Endothelial cell of hepatic sinusoid (primary cell): ENCODE data around the gene NCEH1.
"Not testable (repeated sequence)": the region's sequence is repeated elsewhere in the genome, so short reads cannot be mapped to it uniquely, and the experiment has no call there.

Experiments used
- in situ Hi-C: cut with HindIII; loops from 2 replicates; pipeline ENCODE4 v1.10.0; 2017; ENCODE audit warnings: low sequenced_read_pairs

NCEH1 gene

DNA sequence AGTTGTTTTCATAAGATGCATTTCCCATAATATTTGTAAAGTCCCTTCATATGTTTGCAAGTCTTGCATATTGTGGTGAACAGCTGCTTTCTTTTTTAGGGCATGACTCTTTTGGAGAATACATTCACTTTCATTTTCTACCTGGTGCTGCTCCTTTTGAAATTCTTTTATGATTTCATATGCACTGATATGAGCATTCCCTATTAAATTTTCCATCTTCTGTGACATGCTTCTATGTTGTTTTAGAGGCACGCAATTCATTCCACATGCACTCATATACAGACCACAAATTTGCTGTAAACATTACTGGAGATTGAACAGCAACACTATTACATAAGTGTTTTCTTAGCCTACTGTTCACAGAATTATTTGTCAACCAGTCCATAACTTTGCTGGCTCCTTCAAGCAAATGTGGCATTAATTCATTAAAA, 94.8 kb downstream of the NCEH1 start:
- in situ Hi-C loops, result no loop called here

DNA sequence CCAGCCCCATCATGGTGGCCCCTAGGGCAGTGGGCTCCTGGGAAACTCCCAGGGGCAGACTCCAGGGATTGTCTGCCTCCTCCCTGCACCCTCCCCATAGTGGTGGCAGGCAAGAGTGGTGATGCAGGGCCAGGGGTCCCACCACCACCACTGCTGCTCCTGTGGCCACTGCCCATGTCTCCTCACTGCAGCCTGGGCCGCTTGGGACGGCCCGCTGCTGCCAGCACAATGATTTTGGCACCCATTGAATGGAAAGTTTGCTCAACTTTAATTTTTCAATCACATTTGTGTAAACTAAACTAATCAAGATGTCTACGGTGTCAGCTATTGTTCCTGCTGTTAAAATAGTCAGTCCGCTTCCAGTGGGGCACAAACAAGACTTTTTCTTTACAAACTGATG, 95.6 kb downstream of the NCEH1 start:
- in situ Hi-C loops, result no loop called here

DNA sequence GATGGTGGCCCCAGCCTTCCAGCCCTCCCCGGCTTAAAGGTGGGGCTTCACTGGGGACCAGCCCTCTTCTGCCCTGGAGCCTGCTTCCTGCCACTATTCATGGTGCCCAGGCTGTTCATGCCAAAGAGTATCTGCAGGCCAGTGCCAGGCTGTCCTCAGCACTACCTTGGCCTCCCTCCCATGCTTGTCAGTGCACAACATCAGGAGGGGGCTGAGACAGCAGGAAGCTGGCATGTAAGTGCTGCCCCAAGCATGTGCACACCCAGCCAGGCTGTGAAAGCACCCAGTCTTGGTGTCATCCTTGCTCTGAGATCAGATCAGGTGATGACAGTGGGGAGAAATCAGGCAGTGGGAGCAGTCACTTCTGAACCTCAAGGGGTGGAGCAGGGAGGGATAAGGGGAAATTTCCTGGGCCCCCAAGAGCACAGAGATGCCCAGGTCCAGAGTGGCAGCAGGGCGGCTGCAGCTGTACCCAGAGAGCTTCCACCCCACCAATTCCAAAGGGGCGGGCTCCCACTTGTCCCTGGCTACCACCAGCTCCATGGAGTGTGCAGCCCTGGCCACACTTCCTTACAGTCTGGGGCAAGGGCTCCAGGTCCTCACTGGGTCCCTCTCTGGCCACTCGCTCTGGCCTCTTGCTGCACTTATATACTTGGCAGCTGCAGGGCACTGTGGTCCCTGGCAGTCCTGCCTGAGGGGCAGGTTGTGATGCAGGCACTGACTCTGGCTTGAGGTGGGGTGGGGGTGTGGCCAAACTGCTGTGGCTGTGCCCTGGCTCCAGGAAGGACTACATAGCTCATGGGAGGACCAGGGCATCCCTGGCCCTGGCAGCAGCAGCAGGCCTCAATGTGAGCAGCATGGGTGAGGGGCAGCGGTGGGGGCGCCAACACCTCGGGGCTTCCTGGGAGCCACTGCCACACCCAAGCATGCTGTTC, 96.3 kb downstream of the NCEH1 start:
- in situ Hi-C loops, result no loop called here

DNA sequence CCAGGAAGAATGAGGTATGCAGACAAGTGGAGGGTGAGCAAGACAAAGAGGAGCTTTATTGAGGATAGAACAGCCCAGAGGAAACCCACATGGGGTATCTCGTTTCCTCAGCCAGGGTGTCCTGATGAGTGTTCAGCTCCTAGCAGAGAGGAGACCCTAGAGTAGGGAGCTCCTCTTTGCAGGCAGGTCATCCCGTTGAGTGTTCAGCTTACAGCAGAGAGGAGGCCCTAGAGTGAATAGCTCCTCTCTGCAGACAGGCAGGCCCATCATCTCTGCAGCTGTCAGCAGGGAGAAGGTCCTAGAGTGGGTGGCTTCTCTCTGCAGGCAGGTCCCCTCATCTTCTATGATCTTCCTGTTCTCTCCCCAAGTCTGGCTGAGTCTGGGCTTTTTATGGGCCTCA, 97.0 kb downstream of the NCEH1 start:
- in situ Hi-C loops, result no loop called here

DNA sequence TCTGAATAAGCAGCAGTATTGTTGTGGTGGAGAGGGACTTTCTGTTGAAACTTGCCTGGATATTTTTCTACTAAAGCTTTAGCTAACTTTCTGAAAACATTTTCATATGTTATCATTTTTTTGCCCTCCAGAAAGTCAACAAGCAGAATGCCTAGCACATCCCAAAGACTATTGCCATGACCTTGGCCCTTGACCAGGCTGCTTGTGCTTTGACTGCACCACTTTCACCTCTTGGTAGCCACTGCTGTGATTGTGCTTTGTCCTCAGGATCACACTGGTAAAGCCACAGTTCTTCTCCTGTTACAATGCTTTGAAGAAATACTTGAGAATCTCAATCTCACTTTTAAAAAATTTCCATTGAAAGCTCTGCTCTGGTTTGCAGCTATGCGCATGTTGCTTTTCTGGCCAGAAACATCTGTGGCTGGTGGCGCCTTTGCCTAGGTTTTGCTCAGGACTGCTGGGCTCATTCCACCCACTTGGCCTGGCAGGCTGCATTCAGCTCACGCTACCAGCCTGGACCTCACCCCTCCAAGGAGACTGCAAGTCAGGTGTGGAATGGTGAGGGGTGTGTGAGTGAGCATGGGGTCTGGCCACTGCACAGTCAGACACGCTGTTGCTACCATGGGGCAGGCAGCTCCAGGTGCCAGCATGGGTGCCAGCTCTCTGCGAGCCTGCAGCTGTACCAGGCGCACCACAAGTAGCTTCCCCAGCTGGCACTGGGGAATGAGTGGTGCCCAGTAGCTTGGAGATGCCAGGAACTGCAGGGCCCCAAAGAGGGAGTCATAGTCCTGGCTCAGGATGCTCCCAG, 97.8 kb downstream of the NCEH1 start:
- in situ Hi-C loops, result no loop called here

DNA sequence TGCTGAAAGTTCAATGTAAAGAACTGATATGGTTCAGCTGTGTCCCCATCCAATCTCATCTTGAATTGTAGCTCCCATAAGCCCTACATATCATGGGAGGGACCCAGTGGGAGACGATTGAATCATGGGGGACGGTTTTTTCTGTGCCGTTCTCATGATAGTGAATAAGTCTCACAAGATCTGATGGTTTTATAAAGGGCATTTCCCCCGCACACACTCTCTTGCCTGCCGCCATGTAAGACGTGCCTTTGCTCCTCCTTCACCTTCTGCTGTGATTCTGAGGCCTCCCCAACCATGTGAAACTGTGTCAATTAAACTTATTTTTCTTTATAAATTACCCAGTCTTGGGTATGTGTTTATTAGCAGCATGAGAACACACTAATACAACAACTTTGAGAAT, 101.1 kb downstream of the NCEH1 start:
- in situ Hi-C loops, result no loop called here

DNA sequence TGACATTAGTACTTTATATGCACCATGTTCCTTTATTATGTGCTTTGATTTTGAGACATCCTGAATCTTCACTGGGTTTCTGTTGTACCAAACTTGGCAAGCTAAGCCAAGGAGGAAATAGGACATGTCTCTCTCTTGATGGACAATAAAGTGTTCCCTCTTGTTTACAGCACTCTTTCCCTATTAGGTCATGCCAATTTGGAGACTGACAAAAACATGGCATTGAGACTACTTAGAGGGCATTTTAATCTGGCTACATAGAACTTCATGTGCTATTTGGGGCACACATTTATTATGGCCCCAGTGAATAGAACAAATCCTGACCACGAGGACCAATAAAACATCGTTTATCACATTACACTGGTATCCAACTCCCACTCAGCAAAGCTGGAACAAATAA, 102.3 kb downstream of the NCEH1 start:
- in situ Hi-C loops, result no loop called here

DNA sequence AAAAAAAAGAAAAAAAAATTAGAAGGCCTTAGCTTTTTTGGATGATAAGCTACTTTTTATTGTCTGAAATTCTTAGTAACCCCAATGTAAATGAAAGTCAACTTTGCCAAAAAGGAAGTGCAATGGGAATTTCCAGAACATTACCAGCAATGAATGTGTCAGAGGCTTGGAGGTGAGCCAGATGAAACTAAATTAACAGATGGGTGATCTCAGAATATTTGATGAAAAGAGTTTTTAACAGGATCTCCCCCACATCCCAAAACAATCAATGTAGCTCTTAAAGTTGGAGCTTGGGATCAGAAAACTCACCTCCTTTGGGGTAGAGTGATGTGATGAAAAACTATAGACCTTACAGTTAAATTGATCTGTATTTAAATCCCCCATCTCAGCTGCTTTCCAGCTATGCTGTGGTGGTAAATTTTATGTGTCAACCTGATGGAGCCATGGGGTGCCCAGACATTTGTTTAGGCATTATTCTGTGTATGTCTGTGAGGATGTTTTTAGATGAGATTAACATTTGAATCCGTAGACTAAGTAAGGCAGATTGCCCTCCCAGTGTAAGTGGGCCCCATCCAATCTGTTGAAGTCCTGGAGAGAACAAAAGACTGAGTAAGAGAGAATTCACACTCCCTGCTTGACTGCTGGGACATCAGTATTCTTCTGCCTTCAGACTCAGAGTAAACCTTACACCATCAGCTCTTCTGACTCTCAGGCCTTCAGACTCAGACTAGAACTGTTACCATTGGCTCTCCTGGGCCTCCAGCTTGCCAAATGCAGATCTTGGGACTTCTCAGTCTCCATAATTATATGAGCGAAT, 103.4 kb downstream of the NCEH1 start:
- in situ Hi-C loops, result no loop called here

DNA sequence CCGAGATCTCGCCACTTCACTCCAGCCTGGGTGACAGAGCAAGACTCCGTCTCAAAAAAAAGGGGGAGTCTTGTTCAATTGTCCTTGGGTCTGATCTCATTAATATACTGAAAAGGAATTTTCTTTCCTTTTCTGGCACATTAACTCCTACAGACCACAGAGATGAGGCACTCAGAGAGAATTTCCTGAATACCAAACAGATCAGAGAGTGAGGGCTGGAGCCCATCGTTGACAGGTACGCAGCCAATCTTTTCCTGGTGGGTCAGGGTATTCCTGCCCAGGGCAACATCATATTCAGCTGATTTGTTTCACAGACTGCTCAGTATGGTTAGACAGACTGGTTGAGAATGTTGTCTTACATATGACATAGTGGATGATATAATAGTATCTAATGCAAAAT, 104.8 kb downstream of the NCEH1 start:
- in situ Hi-C loops, result no loop called here

DNA sequence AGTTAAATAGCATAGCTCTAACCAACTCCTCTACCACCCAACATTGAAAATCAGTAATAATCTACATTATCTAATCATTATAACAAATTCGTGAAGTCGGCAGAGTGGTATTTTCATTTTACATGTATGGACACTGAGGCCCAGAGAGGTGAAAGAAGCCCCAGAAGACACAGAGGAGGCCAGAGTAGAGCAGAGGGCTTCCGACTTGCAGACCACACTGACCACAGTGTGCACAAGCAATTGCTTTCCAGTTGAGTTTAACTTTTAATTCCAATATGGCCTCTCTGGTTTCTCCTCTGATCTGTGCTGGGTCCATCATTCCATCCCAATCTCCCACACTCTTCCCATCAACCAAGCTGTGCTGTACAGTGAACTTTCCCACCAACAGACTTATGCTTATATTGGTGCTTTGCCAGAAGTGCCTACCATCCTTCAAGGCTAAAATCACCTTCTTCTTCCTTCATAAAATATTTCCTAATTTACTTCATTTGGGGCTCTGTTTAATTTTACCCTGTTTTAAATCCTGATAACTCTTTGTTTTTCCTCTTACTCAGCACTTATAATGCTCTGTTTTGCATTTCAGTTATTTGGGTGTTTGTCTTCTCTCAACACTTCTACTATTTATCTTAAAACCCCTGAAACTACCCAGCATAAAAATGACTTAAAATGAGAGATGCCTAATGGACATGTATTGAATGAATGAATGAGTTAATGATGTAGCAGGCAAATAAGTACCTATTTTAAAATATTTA, 105.8 kb downstream of the NCEH1 start:
- in situ Hi-C loops, result no loop called here

DNA sequence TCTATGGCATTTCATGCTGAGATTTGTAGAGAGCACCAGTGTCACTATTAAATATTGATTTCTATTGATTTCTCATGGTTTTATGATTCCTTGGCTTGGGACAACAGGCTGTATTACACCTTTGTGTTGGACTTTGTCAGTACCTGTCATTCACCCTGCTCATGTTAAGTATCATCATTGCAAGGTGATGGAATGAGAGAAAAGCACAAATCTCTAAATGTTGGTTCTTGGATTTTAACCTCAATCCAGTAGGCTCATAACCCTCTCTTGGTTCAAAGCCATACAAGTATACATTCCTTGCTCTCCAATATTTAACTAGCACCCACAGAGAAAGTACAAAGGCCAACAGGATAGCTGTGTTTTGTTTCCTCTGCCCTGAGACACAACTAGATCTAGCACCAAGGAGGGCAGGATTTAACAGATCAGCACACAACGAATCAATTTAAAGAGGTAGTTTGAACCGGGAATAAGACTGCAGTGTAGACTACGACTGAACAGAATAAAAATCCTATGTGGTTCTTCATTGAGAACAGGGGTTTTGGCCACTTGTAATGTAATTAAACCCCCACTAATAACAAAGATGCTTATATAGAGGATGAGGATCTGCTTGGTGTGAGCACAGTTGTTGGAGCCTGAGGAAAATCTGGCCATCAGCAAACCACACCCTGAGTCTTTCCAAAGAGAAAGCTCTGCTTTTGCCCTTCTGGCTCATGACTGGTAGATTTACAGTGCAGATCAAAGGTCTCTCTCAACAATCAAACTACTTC, 109.6 kb downstream of the NCEH1 start:
- in situ Hi-C loops, result no loop called here

DNA sequence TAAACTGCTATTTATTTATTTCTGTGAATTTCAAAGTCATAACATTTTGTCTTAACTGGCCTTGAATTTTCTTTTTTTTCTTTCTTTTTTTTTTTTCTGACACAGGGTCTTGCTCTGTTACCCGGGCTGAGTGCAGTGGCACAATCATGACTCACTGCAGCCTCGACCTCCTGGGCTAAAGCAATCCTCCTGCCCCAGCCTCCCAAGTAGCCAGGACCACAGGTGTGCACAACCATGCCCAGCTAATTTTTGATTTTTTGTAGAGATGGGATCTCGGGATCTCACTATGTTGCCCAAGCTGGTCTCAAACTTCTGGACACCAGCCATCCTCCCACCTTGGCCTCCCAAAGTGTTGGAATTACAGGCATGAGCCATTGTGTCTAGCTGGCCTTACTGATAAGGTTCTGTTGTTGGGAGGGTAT, 110.2 kb downstream of the NCEH1 start:
- in situ Hi-C loops, result no loop called here

DNA sequence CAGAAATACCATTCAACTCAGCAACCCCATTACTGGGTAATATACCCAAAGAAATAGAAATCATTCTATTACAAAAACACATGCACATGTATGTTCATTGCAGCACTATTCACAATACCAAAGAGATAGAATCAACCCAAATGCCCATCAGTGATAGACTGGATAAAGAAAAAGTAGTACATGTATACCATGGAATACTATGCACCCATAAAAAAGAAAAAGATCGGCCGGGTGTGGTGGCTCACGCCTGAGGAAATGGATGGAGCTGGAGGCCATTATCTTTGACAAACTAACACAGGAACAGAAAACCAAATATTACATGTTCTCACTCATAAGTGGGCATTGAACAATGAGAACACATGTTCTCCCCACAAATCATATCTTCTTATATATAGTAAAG, 112.0 kb downstream of the NCEH1 start:
- in situ Hi-C loops, result no loop called here

DNA sequence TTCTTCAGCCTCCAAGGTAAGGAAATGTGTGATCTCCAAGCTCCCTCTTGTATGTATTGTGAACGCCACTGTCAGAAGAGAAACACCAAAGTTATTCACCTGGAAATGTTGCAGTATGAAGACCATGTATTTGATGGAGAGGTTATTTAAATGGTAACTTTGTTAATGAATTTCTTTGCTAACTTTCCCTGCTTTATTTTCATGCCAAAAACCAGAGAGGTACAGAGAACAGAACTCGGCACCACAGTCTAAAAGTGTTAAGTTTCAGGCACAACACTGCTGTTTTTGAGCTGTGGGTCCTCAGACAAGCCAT, 114.5 kb downstream of the NCEH1 start:
- in situ Hi-C loops, result no loop called here

DNA sequence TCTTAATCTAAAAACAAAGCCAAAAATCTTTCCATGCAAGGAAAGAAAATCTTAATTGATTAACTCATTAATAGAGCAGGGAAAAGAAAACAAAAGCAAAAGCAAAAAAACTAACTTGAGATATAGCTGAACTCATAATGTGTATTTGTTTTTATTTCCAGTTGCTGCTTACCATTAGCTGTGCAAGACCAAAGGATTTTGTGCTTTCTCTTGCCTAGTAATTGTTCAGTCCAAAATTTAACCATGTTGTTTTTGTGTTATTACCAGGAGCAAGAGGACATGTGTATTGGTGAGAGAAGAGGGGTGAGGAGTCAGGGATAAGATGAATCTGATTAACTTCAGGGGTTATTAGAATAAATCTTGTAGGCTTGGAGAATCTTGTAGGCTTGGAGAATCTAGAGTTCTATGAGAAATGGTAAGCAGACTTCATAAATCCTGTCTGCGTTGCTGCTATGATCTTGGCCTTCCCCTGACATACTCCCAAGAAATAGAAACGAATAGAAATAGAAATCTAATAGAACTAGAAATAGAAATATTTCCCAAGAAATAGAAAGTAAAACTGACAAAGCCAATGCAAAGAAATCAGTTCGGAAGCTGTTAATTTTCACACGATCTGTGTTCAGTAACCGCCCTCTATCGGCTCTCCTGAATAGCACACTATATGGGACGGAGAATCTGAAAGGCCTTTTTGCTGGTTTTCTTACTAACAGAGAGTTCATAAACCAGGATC, 115.0 kb downstream of the NCEH1 start:
- in situ Hi-C loops, result no loop called here

DNA sequence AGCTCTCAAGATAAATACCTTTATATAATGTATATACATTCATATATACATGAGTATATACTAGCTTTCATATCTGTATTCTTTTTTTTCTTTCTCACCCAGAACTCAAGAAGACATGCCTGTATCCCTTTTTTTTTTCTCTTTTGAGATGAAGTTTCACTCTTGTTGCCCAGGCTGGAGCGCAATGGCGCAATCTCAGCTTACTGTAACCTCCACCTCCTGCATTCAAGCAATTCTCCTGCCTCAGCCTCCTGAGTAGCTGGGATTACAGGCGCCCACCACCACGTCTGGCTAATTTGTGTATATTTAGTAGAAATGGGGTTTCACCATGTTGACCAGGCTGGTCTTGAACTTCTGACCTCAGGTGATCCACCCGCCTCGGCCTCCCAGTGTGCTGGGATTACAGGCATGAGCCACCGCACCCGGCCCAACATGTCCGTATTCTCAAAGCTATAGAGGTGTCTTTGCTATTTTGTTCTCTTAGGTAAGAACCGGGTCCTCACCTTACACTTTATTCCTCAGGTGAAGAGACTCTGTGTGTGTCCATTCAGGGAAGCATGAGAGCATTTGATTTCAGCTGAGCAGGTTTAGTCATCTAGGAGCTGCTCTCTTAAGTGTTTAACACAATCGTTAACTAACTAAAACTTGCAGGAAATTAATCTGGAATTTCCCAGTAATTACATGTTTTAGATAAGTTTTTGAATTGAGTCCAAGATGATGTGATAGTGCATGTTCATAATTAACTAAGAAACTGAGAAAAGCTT, 115.8 kb downstream of the NCEH1 start:
- in situ Hi-C loops, result not testable (repeated sequence)

DNA sequence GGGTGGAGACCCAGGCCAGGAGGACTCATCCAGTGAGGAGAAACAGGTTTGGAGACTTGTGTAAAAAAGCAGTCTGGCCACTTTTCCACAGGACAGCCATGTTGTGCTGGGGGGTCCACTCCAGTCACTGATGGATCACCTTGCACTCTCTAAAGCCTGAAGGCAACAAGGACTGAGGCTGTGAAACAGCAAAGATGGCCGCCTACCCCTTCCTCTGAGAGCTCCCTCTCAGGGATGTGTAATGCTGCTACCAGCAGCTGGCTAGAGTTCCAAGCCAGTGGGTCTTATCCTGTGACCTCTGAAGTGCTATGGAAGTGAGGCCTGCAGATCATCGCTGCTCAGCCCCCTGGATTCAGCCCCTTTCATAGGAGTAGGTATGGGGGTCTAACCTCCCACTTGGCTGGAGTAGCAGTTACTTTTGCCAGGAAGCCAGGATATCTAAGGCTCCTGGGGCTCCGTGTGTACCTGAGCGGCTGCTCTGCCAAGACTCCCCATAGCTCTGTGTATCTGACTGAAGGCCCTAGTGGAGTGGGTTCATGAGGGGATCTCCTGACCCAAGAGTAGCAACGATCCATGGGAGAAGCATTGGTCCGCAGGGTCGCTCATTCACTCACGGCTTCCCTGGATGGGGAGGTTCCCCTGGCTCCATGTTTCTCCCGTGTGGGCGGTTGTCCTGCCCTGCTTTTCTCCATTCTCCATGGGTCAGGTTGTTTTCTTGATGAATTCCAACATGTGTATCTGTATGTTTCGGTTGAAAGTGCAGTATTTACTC, 117.8 kb downstream of the NCEH1 start:
- in situ Hi-C loops, result no loop called here
